Stimulated activated CD8-positive, alpha-beta memory T cell treated with anti-CD3 and anti-CD28 coated beads, Interleukin-7, amount 100 ng/mL, for 24 hours (primary cell): ENCODE data around the gene PTK6.

Experiments used
- DNase-seq: peaks from one replicate; pipeline ENCODE4 v3.0.0-alpha.2; 2020; ENCODE audit warnings: low read depth

The PTK6 gene

DNA sequence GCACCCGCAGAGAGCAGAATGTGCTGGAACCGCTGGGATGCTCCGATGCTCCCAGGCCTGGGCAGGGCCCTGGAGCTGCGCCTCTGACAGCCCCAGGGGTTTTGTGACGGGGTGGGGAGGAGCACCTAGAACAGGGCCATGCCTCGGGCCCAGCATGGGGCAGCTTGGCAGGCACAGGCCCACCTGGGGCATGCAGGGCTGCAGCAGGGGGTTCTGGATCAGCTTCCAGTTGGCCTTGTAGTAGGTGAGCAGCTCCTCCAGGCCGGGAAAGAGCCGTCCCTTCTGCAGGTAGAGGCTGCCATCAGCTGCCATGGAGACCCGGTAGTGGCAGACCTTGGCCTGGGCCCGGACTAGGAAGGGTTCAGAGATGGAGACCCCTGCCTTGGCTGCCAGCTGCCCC lies 6.0 kb upstream of the PTK6 start:
- DNase-seq: no peak

DNA sequence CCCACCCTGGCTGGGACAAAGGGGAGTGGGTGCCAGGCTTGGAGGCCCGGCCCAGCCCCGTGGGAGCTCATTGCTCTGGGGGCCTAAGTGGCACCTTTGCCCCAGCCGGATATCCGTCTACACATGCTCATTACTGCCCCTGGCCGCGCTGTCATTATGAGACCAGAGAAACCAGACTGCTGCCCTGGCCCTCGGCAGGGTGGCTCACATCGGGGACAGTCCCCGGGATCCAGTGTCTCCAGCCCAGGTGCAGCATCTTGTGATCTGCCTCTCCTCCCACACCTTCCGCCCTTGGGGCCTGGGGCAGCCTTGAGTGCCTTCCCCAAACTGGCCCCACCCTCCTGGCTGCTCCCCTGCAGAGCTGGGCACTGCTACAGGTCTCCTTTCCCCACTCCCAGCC lies 5.5 kb upstream of the PTK6 start:
- DNase-seq: no peak

DNA sequence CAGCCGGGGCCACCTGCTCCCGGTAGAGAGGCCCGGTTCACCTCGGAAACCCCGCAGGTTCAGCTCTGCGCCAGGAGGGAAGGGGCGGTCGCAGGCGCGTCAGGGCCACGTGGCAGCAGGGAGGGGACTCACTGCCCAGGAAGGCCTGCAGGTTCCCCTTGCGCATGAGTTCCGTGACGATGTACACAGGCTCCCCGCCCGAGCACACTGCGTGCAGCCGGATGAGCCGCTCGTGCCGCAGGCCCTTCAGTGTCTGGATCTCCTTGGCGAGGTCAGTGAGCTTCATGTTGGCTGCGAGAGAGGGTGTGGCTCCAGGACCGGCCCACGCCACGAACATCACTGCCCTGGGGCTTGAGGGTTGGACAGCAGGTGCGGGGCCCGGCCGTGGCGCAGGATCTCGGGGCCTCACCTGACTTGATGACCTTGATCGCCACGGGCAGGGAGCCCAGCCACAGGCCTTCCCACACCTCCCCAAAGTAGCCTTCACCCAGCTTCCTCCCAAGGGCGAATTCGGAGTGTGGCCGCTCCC lies 4.9 kb upstream of the PTK6 start:
- DNase-seq: no peak

DNA sequence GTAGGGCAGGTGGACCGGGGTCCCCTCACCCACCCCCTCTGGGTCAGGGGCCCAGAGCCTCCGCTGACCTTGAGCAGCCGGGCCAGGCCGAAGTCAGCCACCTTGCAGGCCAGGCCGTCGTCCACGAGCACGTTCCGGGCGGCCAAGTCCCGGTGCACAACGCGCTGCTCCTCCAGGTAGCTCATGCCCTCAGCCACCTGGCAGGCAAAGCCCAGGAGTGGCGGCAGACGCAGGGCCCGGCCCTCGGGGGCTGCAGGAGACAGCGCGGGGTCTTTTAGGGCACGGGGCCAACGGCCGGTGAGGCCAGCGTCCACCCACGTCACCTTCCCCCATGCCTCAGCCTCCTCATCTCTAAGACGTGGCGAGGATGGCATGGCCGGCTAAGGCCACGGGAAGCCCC lies 4.2 kb upstream of the PTK6 start:
- DNase-seq: no peak

DNA sequence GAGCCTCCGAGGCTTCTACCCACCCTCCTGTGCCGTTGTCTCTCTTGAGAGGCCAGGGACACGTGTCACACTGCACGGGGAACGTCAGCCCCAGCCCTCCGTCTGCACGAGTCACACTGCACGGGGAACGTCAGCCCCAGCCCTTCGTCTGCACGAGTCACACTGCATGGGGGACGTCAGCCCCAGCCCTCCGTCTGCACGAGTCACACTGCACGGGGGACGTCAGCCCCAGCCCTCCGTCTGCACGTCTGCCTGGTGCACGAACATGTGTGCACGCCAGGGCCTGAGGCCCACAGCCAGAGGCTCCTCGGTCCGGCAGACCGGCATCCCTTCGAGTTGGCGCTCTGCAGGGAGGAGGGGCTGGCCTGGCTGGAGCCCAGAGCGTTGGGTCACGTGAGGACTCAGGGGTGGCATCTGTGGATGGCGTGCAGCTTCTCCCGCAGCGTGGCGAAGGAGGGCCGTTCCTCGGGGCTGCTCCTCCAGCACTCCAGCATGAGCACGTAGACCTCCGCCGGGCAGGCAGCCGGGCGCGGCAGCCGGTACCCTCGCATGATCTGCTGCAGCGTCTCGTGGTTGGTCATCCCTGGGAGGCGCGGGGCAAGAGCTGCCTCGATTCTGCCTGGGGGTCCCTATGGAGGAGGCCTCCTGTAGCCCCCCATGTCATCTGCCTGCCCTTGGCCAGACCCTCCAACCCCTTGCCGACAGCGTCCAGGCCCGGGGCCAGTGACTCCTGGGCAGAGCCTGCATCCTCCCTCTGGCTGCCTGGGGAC lies 3.4 kb upstream of the PTK6 start:
- no peak for DNase-seq

DNA sequence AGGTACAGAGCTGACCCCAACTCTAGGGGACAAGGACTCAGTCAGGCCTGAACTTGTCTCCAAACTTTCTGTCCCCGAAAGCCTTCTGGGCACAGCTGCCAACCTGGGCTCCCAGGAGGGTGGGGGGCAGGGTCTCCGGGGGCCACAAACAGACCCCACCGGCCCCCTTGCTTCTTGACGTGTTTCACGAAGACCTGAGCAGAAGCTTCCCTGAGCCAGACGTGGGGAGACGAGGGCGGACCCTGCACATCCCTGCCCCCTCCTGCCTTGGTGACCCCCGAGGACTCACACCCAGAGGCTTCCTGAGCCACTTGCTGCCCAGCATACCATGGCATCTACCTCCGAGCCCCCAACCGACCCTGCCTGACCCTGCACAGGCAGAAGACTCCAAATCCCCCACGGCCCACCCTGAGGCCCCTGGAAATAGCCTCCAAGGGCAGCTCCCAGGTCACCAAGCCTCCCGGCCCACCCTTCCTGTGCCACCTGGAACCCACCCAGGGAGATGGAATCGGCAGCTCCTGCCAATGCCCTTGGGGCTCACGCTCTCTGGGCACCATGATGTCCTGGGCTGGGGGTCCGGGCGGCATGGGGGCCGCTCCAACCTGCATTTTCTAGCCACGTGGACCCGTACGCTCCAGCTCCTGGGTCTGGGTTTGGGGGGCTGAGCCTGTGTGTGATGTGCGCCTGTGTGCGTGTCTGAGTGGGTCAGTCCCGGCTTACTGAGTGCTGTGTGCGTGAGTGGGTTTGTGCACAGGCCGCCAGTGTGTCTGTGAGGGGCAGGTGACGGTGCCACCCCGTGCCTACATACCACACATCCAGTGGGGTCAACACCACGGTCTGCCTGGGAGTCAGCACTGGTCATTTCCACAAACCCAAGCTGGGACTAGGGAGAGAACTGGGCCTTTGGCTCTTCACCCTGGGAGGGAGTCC lies 2.5 kb upstream of the PTK6 start:
- DNase-seq: no peak

DNA sequence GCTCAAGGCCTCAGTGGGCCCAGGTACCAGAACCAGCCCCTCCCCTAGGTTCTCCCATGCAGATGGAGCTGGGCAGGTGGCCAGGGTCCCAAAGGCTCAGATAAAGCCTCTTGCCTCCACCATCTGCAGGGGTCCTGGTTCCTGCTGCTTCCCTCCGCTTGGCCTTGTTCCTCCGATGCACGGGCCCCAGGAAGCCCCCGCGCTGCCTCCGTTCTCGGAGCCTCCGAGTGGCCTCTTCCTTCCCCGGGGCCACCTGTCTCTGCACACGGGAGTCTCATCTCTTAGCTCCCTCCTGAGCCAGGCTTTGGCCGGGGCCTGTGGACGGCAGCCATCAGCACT lies 1.9 kb upstream of the PTK6 start:
- no peak for DNase-seq

DNA sequence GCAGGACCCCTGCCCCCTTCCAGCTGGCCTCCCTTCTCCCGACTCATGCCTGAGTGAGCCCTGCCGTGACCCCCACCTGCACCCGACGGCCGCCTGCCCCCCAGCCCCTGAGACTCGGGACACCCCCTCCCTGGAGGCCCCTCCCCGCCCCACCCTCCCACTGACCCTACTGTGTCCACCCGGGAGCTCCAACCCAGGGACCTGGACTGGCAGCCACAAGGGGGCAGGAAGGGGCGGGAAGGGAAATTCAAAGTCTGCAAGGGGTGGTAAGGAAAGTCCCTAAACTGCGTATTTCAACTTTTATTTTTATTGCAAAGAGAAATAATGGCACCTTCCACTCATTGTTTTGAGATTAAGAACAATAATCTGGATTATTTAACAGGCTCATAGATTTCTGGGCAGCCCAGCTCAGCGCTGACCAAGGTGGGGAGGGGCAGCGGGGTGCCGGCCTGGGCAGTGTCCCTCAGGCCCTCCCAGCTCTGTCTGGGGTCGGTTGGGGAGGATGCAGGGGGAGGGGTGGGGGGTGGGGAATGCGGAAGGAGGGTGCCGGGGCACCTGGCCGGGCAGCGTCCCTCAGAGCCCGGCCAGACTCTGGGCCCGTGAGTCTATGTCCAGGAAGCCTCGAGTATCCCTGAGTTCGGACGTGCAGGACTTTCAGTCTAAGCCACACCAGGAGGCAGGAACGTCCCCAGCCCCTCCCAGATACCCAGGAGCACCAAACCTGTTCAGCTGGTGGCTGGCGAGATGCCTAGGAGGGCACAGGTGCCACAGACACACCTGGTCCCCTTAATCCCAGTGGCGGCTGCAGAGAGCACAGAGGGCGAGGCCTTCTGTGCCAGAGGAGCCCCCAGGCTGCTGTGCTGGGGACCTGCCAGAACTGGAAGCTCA lies 1.3 kb upstream of the PTK6 start:
- no peak for DNase-seq

DNA sequence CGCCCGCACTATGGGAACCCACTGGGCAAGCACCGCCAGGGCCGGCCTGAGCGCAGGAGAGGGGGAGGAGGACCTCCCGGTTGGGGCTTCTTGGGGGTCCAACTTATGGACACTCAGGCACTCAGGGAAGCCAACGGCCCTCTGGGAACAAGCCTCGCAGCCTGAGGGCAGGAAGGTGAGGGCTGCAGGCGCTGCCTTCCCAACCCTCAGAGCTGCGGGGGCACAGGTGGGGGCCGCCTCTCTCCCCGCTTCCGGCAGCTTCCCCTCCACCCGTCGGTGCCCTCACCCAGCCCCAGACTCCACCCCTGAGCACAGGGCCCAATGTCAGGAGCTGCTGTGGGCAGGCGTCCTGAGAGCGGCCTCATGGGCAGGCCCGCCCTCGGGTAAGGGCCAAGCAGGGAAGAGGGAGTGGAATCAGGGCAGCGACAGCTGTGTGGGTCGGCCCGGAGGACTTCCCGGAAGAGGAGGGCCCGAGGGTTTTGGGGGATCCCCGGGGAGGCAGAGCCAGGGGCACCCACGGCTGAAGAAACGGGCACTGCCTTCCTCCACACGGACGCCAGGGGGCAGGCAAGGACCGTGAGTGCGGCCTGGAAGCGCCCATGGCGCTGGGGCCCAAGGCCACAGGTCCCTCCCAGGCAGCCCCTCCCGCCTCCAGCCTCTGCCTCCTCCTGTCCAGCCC lies 488 bp upstream of the PTK6 start:
- DNase-seq: peak; percentile 90

DNA sequence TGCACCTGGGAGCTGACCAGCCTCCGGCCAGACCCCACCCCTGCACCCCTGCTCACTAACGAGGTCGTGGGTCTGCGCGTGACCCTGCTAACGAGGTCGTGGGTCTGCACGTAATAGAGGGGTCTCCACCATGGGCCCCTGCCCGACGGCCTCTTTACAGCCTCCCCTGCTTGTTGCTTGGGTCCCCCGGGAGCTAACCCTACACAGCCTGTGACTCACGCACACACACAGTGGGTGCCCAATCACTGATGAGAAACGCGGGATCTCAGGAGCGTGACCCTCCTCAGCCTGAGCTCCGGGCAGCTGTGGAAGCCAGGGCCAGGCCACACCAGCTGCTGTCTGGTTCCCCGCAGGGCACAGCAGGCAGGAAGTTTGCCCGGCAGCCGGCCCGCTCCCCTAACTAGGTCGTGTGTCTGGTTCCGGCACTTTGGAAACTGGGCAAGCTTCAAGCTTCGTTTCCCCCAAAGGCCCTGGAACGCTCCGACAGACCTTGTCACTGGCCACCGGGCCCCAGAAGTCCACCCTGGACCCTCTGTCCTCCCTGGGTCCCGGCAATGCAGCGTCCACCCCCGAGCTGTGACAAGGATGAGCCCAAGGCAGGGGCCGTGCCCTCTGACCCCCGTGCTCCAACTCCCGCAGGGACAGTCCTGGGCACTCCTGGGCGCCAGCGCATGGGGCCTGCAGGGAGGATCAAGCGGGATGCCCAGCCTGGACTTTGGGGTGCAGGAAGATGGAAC lies 767 bp downstream of the PTK6 start:
- no peak for DNase-seq

DNA sequence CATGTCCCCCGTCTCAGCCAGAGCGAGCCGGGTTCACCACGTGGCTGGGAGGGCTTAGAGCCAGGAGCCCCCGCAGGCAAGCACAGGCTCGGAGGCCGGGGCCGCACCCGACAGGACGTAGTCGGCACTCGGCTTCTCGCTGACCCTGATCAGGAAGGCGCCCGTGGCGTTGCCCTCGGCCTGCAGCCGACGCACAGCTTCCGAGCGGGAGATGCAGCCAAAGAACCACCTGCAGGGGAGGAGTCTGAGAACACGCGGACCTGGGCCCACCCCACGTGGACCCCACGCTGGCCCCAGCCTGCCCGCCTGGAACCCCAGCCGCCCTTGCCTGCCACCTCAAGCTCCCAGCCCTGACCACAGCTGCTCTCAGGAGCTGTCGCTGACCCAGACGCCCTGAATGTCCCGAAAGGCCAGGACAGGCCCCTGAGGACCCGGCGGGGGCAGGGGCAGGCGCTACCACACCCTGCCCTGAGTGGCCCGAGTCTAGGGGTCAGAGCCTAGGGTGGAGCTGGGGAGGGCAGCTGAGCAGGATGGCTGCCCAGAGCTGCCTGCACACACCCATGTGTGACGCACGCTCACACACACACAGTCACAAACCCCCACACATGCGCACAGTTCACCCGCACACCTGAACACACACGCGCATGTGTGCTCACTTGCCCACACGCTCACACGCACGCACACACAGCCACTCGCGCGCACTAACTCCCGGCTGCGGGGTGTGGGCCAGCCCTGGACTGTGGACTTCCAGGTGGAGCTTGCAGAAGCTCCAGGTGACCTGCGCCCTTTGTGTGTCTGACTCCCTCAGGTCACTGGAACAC lies 2.1 kb downstream of the PTK6 start:
- no peak for DNase-seq

DNA sequence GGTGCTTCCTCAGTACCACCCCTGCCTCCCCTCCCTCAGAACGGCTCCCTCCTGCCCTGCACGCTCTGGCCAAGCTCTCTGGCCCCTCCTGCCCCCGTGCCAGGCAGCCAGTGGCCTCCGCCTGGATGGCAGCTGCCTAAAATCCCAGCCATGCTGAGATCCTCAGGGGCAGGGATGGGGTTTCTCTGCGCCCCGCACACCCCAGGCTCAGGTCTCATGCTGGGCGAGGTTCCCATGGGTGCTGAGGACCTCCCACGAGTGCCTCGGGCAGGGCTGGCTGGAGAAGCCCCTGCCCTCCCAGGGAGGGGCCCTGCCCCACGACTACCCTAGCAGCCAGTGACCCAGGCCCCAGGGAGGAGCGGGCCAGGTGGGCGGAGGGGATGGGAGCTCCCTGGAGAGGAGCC lies 2.7 kb downstream of the PTK6 start:
- no peak for DNase-seq

DNA sequence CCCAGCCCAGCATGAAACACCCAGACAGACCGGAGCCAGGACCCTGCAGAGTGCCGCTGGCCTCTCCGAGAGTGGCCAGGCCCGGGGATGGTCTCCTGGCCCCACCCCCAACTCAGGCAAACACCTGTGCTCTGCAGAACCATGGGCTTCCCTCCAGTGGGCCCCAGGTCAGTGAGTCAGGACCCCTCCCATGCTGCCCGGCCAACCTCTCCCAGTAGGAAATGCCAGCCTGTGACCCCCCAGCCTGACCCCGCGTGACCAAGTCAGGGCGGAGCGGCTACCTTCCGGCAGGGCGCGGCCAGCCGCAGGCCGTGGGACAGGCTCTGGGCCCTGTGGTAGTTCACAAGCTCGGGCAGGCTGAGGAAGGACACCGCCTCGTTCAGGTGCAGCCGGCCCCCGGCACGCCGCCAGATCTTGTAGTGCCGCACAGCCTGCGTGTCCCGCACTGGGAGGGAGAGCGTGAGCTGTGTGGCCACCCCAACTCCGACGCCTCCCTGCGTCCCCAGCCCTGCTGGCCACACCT lies 3.2 kb downstream of the PTK6 start:
- DNase-seq: no peak

DNA sequence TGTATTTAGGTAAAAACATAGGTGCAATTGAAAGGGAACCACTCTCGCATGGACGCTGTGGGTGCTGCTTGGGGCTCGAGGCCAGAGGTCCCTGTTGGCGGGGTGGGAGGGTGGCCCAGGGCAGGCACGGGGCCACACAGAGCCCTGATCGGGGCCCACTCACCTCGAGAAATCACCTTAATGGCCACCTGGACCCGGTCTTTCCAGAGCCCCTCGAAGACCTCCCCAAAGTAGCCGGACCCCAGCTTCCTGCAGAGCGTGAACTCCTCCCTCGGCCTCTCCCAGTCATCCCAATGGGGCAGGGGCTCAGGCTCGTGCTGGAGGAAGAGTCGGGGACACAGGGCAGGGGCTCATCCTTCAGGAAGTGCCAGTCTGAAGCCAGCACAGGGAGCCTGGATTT lies 3.8 kb downstream of the PTK6 start:
- no peak for DNase-seq

DNA sequence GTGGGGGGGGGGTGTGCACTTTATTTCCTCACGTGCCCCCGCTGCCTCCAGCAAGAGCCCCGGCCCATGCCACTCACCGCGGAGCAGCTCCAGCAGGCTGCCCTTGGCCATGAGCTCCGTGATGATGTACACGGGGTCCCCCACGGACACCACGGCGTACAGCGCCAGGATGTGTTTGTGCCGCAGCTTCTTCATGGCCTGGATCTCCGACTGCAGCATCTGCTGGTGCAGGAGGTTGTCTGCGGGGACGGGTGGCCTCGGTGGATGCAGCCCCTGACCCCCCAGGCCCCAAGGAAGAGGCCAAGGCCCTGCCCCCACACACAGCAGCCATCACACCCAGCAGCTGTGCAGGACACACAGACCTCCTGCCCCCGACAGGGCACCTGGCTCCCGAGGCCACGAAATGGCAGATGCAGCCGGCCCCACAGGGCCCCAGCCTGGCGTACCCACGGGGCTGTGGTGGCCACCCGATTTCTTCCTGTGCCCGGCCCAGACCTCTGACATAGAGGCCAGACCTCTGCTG lies 4.7 kb downstream of the PTK6 start:
- no peak for DNase-seq

DNA sequence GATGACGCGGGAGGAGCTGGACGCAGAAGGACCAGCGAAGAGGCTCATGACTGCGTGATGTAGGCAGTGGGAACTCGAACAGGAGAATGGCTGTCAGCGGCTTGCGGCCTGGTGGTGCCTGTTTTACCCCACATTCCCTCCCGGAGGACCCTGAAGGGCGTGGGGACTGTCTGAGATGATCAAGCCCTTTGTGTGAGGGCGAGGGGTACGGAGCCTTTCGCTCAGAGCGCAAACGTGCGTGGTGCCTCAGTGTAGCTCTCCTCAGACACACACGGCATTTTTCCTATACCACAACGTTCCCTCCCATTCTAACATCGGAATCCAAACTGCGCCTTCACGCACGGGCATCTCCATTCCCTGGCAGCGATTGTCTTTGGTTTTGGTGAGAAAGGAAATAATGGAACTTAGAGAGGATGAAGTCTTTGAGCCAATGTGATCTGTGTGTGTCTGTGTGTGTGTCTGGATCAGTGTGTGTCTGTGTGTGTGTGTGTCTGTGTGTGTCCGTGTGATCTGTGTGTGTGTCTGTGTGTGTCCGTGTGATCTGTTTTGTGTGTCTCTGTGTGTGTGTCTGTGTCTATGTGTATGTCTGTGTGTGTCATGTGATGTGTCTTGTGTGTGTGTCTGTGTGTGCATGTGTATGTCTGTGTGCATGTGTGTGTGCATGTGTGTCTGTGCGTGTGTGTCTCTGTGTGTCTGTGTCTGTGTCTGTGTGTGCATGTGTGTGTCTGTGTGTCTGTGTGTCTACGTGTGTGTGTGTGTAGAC lies 5.3 kb downstream of the PTK6 start:
- no peak for DNase-seq

DNA sequence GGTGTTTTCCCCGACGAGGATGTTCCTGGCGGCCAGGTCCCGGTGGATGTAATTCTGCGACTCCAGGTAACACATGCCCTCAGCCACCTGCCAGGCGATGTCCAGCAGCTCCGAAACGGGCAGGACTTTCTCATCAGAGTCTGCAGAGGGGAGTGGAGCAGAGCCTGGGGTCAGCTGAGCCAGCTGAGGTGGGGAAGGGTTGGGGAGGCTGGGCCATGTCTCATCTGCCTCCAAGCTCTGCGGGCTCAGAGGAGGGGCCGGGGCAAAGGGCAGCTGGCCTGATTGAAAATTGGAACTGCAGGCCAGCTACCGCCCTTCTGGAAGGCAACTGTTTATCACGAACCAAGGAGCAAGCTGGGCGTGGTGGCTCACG lies 6.4 kb downstream of the PTK6 start:
- no peak for DNase-seq

DNA sequence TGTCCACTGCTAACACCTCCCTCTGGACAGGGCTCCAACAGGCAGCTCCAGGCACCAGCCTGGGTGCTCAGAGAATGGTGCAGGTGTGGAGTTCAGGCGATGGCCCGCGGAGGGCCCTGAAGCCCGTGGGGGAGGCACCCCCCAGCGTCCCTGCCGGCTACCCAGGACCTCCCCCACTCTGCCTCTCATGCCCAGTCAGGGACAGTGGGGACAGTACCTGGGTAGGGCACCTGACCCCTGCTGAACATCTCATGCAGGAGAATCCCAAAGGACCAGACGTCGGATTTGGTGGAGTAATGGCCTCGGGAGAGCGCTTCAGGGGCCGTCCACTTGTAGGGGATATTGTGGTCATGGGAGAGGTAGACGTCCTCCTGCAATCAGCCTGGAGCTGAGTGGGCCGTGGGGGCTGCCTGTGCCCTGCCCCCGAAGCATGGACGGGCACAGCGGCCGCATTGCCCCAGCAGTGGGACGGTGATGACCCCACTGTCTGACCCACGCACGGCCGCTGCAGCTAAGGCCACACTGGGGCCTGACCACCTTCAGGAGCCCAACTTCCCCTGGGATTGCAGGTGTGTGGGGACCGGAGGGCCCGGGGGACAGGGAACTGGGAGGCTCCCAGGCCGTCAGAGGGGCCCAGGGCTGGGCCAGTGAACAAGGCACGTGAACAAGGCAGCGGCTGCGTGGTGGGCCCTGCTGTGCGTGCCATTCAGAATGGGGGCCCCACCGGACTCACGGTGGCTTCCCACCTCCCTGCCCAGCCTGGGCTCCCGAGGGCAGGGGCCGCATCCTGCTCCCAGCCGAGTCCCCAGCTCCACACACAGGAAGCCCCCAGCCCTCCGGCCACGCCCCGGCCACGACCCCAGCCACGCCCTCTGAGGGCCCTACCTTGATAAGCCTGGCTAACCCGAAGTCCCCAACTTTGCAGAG lies 7.1 kb downstream of the PTK6 start:
- no peak for DNase-seq
